BE2C (cell line): Measurements from ENCODE around the gene DEPDC1.

Experiments
- DNase-seq: peaks from one replicate; pipeline ENCODE4 v3.0.0-alpha.2; 2020
- H3K27me3 ChIP-seq: fragments of 250-450 bp; sonication (Bioruptor Pico); 2 replicates; pipeline ENCODE4 v1.5.1; 2020; ENCODE audit warnings: mild to moderate bottlenecking
- H3K36me3 ChIP-seq: fragments of 250-450 bp; sonication (Bioruptor Pico); 2 replicates; pipeline ENCODE4 v1.5.1; 2020; ENCODE audit warnings: mild to moderate bottlenecking
- H3K4me1 ChIP-seq: fragments of 250-450 bp; sonication (Bioruptor Pico); 2 replicates; pipeline ENCODE4 v1.5.1; 2020
- H3K4me3 ChIP-seq: 2 replicates; pipeline ENCODE4 v1.5.1; 2011; ENCODE audit warnings: low read depth, low read length
- H3K9me3 ChIP-seq: fragments of 250-450 bp; sonication (Bioruptor Pico); 2 replicates; pipeline ENCODE4 v1.5.1; 2020
- TF ChIP-seq, protein P1 (sequence below): IDR thresholded peaks from 2 replicates; pipeline ENCODE4 v1.5.1; 2012; ENCODE audit warnings: mild to moderate bottlenecking, low read depth, low read length

The DEPDC1 gene

DNA sequence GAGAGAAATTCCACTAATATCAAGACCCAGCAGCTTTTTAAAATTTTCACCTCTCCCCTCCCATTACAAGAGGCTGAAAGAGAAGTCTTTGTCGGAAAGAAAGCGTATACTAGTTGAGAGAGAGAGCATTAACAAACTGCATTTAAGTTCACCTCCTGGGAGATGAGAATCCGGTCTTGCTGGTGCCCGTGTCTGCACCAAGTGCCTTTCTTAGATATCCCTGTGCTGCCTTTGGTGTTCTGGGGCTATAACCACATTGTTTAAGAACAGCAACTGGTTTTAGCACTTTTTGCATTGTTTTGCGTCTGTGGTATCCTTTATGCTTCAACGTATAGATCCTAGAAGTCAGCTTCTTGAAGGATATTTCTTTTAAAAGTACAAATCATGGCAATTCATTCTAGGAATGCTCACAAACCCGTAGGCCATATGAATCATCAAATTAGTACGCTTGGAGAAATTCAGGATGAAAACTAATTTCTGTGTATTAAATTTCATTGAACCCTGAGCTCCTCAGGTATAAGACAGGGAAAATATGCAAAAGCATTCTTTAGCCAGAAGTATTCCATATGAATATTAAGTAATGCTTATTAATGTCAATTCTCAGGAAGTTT is 43.7 kb downstream of the DEPDC1 start:
- Histone ChIP-seq H3K4me3 (no peak overlapping the region), H3K27me3 (no peaks in the 10 kb centered on the region), H3K36me3 (no peaks in the 10 kb centered on the region), H3K9me3 (no peaks in the 10 kb centered on the region), H3K4me1 (no peaks in the 10 kb centered on the region)
- DNase-seq: no peak
- TF ChIP-seq, protein P1, sequence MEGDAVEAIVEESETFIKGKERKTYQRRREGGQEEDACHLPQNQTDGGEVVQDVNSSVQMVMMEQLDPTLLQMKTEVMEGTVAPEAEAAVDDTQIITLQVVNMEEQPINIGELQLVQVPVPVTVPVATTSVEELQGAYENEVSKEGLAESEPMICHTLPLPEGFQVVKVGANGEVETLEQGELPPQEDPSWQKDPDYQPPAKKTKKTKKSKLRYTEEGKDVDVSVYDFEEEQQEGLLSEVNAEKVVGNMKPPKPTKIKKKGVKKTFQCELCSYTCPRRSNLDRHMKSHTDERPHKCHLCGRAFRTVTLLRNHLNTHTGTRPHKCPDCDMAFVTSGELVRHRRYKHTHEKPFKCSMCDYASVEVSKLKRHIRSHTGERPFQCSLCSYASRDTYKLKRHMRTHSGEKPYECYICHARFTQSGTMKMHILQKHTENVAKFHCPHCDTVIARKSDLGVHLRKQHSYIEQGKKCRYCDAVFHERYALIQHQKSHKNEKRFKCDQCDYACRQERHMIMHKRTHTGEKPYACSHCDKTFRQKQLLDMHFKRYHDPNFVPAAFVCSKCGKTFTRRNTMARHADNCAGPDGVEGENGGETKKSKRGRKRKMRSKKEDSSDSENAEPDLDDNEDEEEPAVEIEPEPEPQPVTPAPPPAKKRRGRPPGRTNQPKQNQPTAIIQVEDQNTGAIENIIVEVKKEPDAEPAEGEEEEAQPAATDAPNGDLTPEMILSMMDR: no peak

DNA sequence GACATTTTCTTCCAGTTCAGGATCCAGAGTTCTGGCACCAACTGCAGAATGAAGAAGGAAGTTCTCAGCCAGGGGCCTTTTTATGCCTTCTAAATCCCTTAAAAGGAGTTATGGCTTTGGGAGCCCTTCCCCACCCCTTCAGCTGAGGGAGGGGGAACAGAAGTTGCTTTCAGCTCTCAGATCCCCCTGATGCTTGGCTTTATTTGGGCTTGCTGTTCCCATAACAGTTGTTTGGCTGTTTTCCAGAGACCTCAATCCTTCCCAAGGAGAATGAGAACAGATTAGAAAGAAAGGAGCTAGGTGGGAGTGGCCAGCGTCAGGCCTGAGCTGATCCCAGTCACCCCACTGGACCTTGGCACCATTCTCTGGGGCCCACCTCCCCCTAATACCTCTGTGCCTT is 47.0 kb downstream of the DEPDC1 start, which contains the start of gene RPE65:
Gene RPE65, minus strand, starts transcription at position 54 of the 400 bp plus-strand sequence. Its CDS starts 49 bp downstream, at position 5.
- no peak for DNase-seq
- TF ChIP-seq, protein P1: no peak
- no peaks in the 10 kb centered on the region for H3K27me3 ChIP-seq

DNA sequence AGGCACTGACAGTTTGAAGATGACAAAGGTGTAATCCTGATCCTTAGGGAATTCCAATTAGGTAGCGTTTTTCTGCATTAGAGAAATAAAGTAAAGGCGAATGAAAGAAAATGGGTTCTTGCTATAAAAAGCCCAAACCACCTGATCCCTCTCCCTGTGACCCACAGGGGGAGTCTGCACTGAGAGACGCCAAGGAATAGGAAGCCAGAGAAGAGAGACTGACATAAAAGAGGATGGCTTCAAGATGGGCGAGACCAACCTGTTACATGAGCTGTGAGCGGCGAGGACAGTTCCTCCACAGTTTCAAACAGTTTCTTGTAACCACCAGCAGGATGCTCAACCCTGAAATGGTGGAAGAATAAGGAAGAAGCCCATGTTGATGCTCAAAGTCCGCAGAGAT is 48.5 kb downstream of the DEPDC1 start:
- no peak overlapping the region for H3K4me3 ChIP-seq
- TF ChIP-seq, protein P1: no peak
- DNase-seq: no peak
- H3K27me3 ChIP-seq: no peaks in the 10 kb centered on the region
- no peaks in the 10 kb centered on the region for H3K9me3 ChIP-seq
- no peaks in the 10 kb centered on the region for H3K36me3 ChIP-seq
- H3K4me1 ChIP-seq: no peaks in the 10 kb centered on the region

More for the DNA sequence above, 47.0 kb downstream of the DEPDC1 start, which contains the start of gene RPE65:
- Histone ChIP-seq H3K4me3 (no peak within 1 kb of the TSS), H3K4me1 (no peaks in the 10 kb centered on the region), H3K9me3 (no peaks in the 10 kb centered on the region), H3K36me3 (no peaks in the 10 kb centered on the region)

DNA sequence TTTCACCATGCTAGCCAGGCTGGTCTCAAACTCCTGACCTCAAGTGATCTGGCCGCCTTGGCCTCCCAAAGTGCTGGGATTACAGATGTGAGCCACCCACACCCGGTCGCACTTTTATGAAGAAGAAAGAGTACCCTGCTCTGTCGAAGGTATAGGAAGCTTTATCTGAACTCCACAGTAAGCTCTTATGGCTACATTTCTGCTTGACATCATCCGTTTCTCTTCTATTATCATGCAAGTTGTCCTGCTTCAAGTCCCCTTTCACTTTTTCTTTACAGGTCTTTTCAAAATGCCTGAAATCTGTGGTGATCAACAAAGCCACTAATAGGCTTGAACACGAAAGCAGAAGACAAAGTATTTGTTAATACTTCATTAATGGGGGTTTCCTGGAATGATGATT is 51.2 kb downstream of the DEPDC1 start:
- TF ChIP-seq, protein P1: no peak
- H3K4me1 ChIP-seq: no peaks in the 10 kb centered on the region

DNA sequence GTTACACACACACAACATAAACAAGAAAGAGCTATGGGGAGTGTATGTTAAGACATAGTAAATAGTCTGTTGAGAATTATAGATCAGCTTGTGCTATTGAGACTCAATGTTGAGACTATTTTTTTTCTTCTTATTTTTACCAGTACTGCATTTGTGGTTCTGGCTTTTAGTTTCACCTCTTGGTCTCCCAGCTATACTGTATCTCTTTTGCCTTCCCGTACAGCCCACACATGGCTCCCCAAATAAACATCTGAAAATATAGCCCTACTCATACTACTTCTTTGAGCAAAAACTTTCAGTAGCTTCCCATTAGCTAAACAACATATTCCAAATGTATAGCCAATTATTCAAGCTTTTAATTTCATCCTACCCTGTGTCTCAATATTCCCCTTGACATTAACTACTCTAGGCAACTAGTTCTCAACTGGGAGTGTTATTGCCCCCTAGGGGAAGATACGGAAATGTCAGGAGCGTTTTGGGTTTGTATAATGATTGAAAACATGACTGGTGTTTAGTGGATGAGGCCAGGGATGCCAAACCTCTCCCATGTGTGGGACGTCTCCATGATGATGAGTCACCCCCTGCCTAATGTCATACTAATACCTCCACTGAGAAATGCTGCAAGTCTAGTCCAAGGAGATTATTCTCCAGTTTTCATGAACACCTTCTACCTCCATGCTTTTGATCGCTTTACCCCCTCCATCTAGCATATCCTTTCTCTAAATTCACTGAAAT is 53.9 kb downstream of the DEPDC1 start:
- TF ChIP-seq, protein P1: peak; percentile 54
- peak; percentile 18 for DNase-seq
- Histone ChIP-seq H3K9me3 (no peaks in the 10 kb centered on the region), H3K36me3 (no peaks in the 10 kb centered on the region), H3K4me1 (no peaks in the 10 kb centered on the region), H3K27me3 (no peaks in the 10 kb centered on the region), H3K4me3 (no peak overlapping the region)

More for the DNA sequence above, 51.2 kb downstream of the DEPDC1 start:
- no peak for DNase-seq
- Histone ChIP-seq H3K27me3 (no peaks in the 10 kb centered on the region), H3K9me3 (no peaks in the 10 kb centered on the region), H3K4me3 (no peak overlapping the region), H3K36me3 (no peaks in the 10 kb centered on the region)

DNA sequence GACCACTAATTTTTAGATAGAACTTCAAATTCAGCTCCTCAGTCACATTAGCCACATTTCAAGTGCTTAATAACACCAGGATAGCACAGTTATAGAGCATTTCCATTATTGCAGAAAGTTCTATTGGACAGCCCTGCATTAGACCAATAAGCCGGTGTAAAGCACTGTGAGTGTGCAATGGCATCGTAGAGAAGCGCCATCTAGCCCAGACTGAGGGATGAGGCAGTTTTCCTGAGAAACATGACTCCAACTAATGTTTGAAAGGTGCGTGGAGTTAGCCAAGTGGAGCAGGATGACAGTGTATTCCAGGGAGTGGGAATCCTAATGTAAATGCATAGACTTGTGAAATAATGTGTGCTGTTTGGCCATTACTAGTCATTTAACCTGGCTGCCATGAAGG is 54.9 kb downstream of the DEPDC1 start:
- no peak for DNase-seq
- TF ChIP-seq, protein P1: no peak
- H3K9me3 ChIP-seq: no peaks in the 10 kb centered on the region
- no peaks in the 10 kb centered on the region for H3K36me3 ChIP-seq
- no peaks in the 10 kb centered on the region for H3K4me1 ChIP-seq
- H3K4me3 ChIP-seq: no peak overlapping the region
- H3K27me3 ChIP-seq: no peaks in the 10 kb centered on the region
